Testis (tissue), 2 donors: Measurements from ENCODE around the gene GPC6.

Source experiments
- POLR2A ChIP-seq: fragments of 450-650 bp; IDR thresholded peaks from one replicate; pipeline ENCODE4 v1.6.1; 2017; ENCODE audit warnings: antibody characterized with exemption, mild to moderate bottlenecking, moderate library complexity
- TF ChIP-seq, protein P1 (sequence below), 3 experiments: fragments of 450-650 bp in 2 of 3; fragments of 200-600 bp in 1 of 3; sonication (generic) in 1 of 3; IDR thresholded peaks; one replicate each; pipeline ENCODE4 v1.5.1; 2016 to 2019; ENCODE audit warnings: antibody characterized with exemption in 3 of 3, mild to moderate bottlenecking in 2 of 3, moderate library complexity in 1 of 3

DNA sequence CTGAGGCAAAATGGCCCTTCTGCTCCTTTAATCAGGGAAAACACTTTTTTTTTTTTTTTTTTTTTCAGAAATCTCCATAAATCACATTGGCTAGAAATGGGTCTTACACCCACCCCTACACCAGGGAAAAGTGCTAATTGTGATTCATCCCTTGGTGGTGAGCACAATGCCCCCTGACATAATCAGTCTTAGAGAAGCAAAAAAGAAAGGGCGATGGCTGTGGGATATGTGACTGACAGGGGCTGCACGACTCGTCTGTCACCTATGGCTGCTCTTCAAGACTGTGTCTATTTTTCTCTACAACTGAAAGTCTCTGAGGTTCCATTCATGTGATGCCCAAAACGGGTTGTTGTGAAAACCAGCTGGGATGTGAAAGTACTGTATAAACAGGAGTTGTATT lies 3.6 kb upstream of the GPC6 start:
- no peak for TF ChIP-seq POLR2A
- TF ChIP-seq, protein P1, sequence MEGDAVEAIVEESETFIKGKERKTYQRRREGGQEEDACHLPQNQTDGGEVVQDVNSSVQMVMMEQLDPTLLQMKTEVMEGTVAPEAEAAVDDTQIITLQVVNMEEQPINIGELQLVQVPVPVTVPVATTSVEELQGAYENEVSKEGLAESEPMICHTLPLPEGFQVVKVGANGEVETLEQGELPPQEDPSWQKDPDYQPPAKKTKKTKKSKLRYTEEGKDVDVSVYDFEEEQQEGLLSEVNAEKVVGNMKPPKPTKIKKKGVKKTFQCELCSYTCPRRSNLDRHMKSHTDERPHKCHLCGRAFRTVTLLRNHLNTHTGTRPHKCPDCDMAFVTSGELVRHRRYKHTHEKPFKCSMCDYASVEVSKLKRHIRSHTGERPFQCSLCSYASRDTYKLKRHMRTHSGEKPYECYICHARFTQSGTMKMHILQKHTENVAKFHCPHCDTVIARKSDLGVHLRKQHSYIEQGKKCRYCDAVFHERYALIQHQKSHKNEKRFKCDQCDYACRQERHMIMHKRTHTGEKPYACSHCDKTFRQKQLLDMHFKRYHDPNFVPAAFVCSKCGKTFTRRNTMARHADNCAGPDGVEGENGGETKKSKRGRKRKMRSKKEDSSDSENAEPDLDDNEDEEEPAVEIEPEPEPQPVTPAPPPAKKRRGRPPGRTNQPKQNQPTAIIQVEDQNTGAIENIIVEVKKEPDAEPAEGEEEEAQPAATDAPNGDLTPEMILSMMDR (IDR thresholded peaks at IDR 0.05), result no peak
